ENCODE data around the gene FIBIN.

GRCh38 chr11:26946257-26946716 lies 47.6 kb upstream of the FIBIN start:
- TF ChIP-seq CTCF (tag by site-specific recombination; IDR thresholded peaks at IDR 0.05) (no peak), ZNF658 (tag by site-specific recombination; IDR thresholded peaks at IDR 0.05) (no peak), PRDM4 (tag by site-specific recombination; IDR thresholded peaks at IDR 0.05) (no peak), REST (tag by site-specific recombination; IDR thresholded peaks at IDR 0.05) (no peak), IKZF3 (tag by site-specific recombination; IDR thresholded peaks at IDR 0.05) (no peak), ZNF10 (tag by site-specific recombination; IDR thresholded peaks at IDR 0.05) (no peak), YY1 (tag by site-specific recombination; IDR thresholded peaks at IDR 0.05) (no peak), ZIC2 (tag by site-specific recombination; IDR thresholded peaks at IDR 0.05) (no peak), ZNF558 (tag by site-specific recombination; IDR thresholded peaks at IDR 0.05) (no peak), ZNF521 (tag by site-specific recombination; IDR thresholded peaks at IDR 0.05) (no peak), PRDM6 (tag by site-specific recombination; IDR thresholded peaks at IDR 0.05) (no peak), ATF2 (tag by site-specific recombination; IDR thresholded peaks at IDR 0.05; ENCODE audit: low read depth) (no peak), TSHZ1 (tag by site-specific recombination; IDR thresholded peaks at IDR 0.05; ENCODE audit: borderline replicate concordance) (no peak), ZNF350 (tag by site-specific recombination; IDR thresholded peaks at IDR 0.05) (no peak)
